Mesenchymal stem cell (in vitro differentiated cells and primary cell): Measurements from ENCODE around the gene TES.

Experiments
- DNase-seq: peaks from one replicate; pipeline ENCODE4 v3.0.0-alpha.2; 2013
- H2AFZ ChIP-seq: one replicate; pipeline ENCODE4 v1.6.1; 2013; ENCODE audit warnings: low read depth, mild to moderate bottlenecking, control low read depth, inconsistent platforms, low read length, moderate library complexity
- H2AK5ac ChIP-seq: 2 replicates; pipeline ENCODE4 v1.6.1; 2013; ENCODE audit warnings: low read length, moderate library complexity, mild to moderate bottlenecking, inconsistent platforms; ENCODE audit not compliant: severe bottlenecking
- H2BK120ac ChIP-seq: one replicate; pipeline ENCODE4 v1.6.1; 2013; ENCODE audit warnings: low read depth, mild to moderate bottlenecking, inconsistent platforms, low read length, moderate library complexity
- H2BK12ac ChIP-seq, 2 experiments: one replicate each; pipeline ENCODE4 v1.6.1; 2013; ENCODE audit warnings: inconsistent platforms in 2 of 2, low read length in 2 of 2, mild to moderate bottlenecking in 2 of 2, moderate library complexity in 2 of 2, control low read depth in 1 of 2
- H2BK15ac ChIP-seq: one replicate; pipeline ENCODE4 v1.6.1; 2013; ENCODE audit warnings: mild to moderate bottlenecking, low read depth, inconsistent platforms; ENCODE audit not compliant: poor library complexity, severe bottlenecking
- H2BK5ac ChIP-seq: 2 replicates; pipeline ENCODE4 v1.6.1; 2013; ENCODE audit warnings: low read depth, mild to moderate bottlenecking, low read length, control low read depth, inconsistent platforms; ENCODE audit not compliant: poor library complexity, severe bottlenecking
- H3K14ac ChIP-seq, 2 experiments: one replicate each; pipeline ENCODE4 v1.6.1; 2013; ENCODE audit warnings: inconsistent platforms in 2 of 2, low read length in 2 of 2, control low read depth in 1 of 2, mild to moderate bottlenecking in 1 of 2, moderate library complexity in 1 of 2
- H3K18ac ChIP-seq, 2 experiments: one replicate each; pipeline ENCODE4 v1.6.1; 2013; ENCODE audit warnings: inconsistent platforms in 2 of 2, low read length in 2 of 2, control low read depth in 1 of 2, low read depth in 1 of 2, mild to moderate bottlenecking in 1 of 2
- H3K23ac ChIP-seq, 2 experiments: one replicate each; pipeline ENCODE4 v1.6.1; 2013; ENCODE audit warnings: inconsistent platforms in 2 of 2, low read length in 2 of 2, mild to moderate bottlenecking in 2 of 2, moderate library complexity in 2 of 2, control low read depth in 1 of 2
- H3K27ac ChIP-seq: 2 replicates; pipeline ENCODE4 v1.5.1; 2013; ENCODE audit warnings: mild to moderate bottlenecking, moderate library complexity, low read length, control low read depth, inconsistent platforms; ENCODE audit not compliant: poor library complexity, severe bottlenecking
- H3K27me3 ChIP-seq, 2 experiments: 2 replicates each; pipeline versions ENCODE4 v1.6.1 to v1.7.0; 2013; ENCODE audit warnings: low read length in 2 of 2, mild to moderate bottlenecking in 2 of 2, moderate library complexity in 2 of 2, control low read depth in 1 of 2, inconsistent platforms in 1 of 2; ENCODE audit not compliant: control insufficient read depth in 1 of 2, insufficient read depth in 1 of 2
- H3K36me3 ChIP-seq, 2 experiments: 2 replicates each; pipeline versions ENCODE4 v1.6.1 to v1.7.0; 2013; ENCODE audit warnings: low read length in 2 of 2, control low read depth in 1 of 2, inconsistent platforms in 1 of 2, low read depth in 1 of 2, mild to moderate bottlenecking in 1 of 2; ENCODE audit not compliant: insufficient read depth in 2 of 2, control insufficient read depth in 1 of 2
- H3K4ac ChIP-seq, 2 experiments: one replicate each; pipeline ENCODE4 v1.6.1; 2013; ENCODE audit warnings: inconsistent platforms in 2 of 2, low read length in 2 of 2, mild to moderate bottlenecking in 2 of 2, moderate library complexity in 2 of 2, control low read depth in 1 of 2, low read depth in 1 of 2
- H3K4me1 ChIP-seq: 2 replicates; pipeline ENCODE4 v1.6.1; 2013; ENCODE audit warnings: low read depth, low read length, control low read depth; ENCODE audit not compliant: control insufficient read depth, insufficient read depth
- H3K4me2 ChIP-seq: 2 replicates; pipeline ENCODE4 v1.6.1; 2013; ENCODE audit warnings: low read length, mild to moderate bottlenecking, inconsistent platforms; ENCODE audit not compliant: poor library complexity, severe bottlenecking
- H3K4me3 ChIP-seq, 2 experiments: 2 replicates each; pipeline versions ENCODE4 v1.5.1 to v1.7.0; 2013; ENCODE audit warnings: low read length in 2 of 2, mild to moderate bottlenecking in 2 of 2, control low read depth in 1 of 2, low read depth in 1 of 2; ENCODE audit not compliant: insufficient read depth in 1 of 2
- H3K79me1 ChIP-seq: replicated peaks from 2 replicates; pipeline ENCODE4 v1.6.1; 2013; ENCODE audit warnings: mild to moderate bottlenecking, control low read depth, low read length, inconsistent platforms; ENCODE audit not compliant: poor library complexity, severe bottlenecking
- H3K9ac ChIP-seq: 2 replicates; pipeline ENCODE4 v1.7.0; 2013; ENCODE audit warnings: mild to moderate bottlenecking, low read length, moderate library complexity
- H3K9me3 ChIP-seq: 2 replicates; pipeline ENCODE4 v1.7.0; 2013; ENCODE audit warnings: mild to moderate bottlenecking, low read length; ENCODE audit not compliant: control insufficient read depth
- H4K8ac ChIP-seq: one replicate; pipeline ENCODE4 v1.6.1; 2013; ENCODE audit warnings: inconsistent platforms, mild to moderate bottlenecking, low read length, moderate library complexity
- H4K91ac ChIP-seq: one replicate; pipeline ENCODE4 v1.6.1; 2013; ENCODE audit warnings: mild to moderate bottlenecking, low read length, inconsistent platforms
- WGBS: methylation state at CpG from one replicate; pipeline ENCODE4 v1.1.7; 2013; ENCODE audit warnings: mixed read lengths; 5-methylcytosine and 5-hydroxymethylcytosine counted together

The TES gene

GRCh38 chr7:116164552-116165306, 45.6 kb upstream of the TES start:
- Histone ChIP-seq H2BK5ac (no peak overlapping the region), H3K9ac (no peak overlapping the region), H4K8ac (no peak overlapping the region), H3K27ac (no peak overlapping the region), H4K91ac (no peak overlapping the region), H2BK12ac (no peak overlapping the region), H2BK15ac (no peak overlapping the region), H2AK5ac (no peak overlapping the region), H3K4me1 (peaks cover 2% of the 10 kb centered on the region), H3K27me3 (no peaks in the 10 kb centered on the region), H3K4ac (no peak overlapping the region), H2BK120ac (no peak overlapping the region), H3K18ac (no peak overlapping the region), H3K23ac (no peak overlapping the region), H3K4me2 (no peak overlapping the region), H3K9me3 (no peaks in the 10 kb centered on the region), H3K14ac (no peak overlapping the region), H3K79me1 (no peaks in the 10 kb centered on the region), H2AFZ (no peak overlapping the region), H3K36me3 (no peaks in the 10 kb centered on the region), H3K4me3 (no peak overlapping the region)
- 100% methylated on average over 1 of the region's 2 CpGs for WGBS
- no peak for DNase-seq

GRCh38 chr7:116165717-116166116, 44.6 kb upstream of the TES start:
- Histone ChIP-seq H3K23ac (no peak overlapping the region), H3K4me1 (peaks cover 2% of the 10 kb centered on the region), H3K4me2 (no peak overlapping the region), H4K91ac (no peak overlapping the region), H3K14ac (no peak overlapping the region), H2AK5ac (no peak overlapping the region), H3K27me3 (no peaks in the 10 kb centered on the region), H2BK15ac (no peak overlapping the region), H3K18ac (no peak overlapping the region), H3K4ac (no peak overlapping the region), H2BK120ac (no peak overlapping the region), H3K79me1 (no peaks in the 10 kb centered on the region), H4K8ac (no peak overlapping the region), H2BK5ac (no peak overlapping the region), H2AFZ (no peak overlapping the region), H3K36me3 (no peaks in the 10 kb centered on the region), H3K9me3 (no peaks in the 10 kb centered on the region), H3K27ac (no peak overlapping the region), H2BK12ac (no peak overlapping the region), H3K9ac (no peak overlapping the region), H3K4me3 (no peak overlapping the region)
- no peak for DNase-seq
- no CpG with 5 or more reads among the region's 2 CpGs for WGBS

GRCh38 chr7:116166156-116166555, 44.2 kb upstream of the TES start:
- Histone ChIP-seq H2BK120ac (no peak overlapping the region), H3K23ac (no peak overlapping the region), H2BK15ac (no peak overlapping the region), H3K18ac (no peak overlapping the region), H3K4me3 (no peak overlapping the region), H2BK12ac (no peak overlapping the region), H4K91ac (no peak overlapping the region), H3K4ac (no peak overlapping the region), H2AFZ (no peak overlapping the region), H3K14ac (no peak overlapping the region), H3K27me3 (no peaks in the 10 kb centered on the region), H3K79me1 (no peaks in the 10 kb centered on the region), H2BK5ac (no peak overlapping the region), H3K27ac (no peak overlapping the region), H3K4me2 (no peak overlapping the region), H3K9ac (no peak overlapping the region), H3K4me1 (peaks cover 2% of the 10 kb centered on the region), H3K36me3 (no peaks in the 10 kb centered on the region), H4K8ac (no peak overlapping the region), H3K9me3 (no peaks in the 10 kb centered on the region), H2AK5ac (peak overlapping the region; percentile 72)
- WGBS, result 96% methylated on average over 2 of the region's 2 CpGs
- no peak for DNase-seq

- no peak overlapping the region for H2BK5ac ChIP-seq
- H2BK15ac ChIP-seq, result no peak overlapping the region
- 95% methylated on average over 4 of the region's 4 CpGs for WGBS
- H3K9ac ChIP-seq, result no peak overlapping the region
- no peaks in the 10 kb centered on the region for H3K36me3 ChIP-seq
- DNase-seq, result no peak
- no peak overlapping the region for H2AFZ ChIP-seq
- H3K4me1 ChIP-seq, result peaks cover 2% of the 10 kb centered on the region
- H3K18ac ChIP-seq, result no peak overlapping the region
- H2BK12ac ChIP-seq, result peak overlapping the region in 1 of 2 experiments; percentile 37
- H4K8ac ChIP-seq, result no peak overlapping the region
- no peak overlapping the region for H3K4me2 ChIP-seq
- H2BK120ac ChIP-seq, result no peak overlapping the region
- no peak overlapping the region for H3K23ac ChIP-seq
- H3K9me3 ChIP-seq, result no peaks in the 10 kb centered on the region
- no peak overlapping the region for H3K4ac ChIP-seq
- H4K91ac ChIP-seq, result no peak overlapping the region
- H3K27me3 ChIP-seq, result no peaks in the 10 kb centered on the region
- H3K79me1 ChIP-seq, result no peaks in the 10 kb centered on the region
- H3K4me3 ChIP-seq, result no peak overlapping the region
- no peak overlapping the region for H3K27ac ChIP-seq
- H2AK5ac ChIP-seq, result peak overlapping the region; percentile 79
- no peak overlapping the region for H3K14ac ChIP-seq
Measured at GRCh38 chr7:116167177-116167576, 43.2 kb upstream of the TES start.
